Stomach (tissue), 19 donors: ENCODE data around the gene NAGK. TPM values are rescaled to one million over a fixed set of nuclear protein-coding genes. Genes with fewer than 3 reads are reported as not detected.
A peak's percentile ranks its signal among the peaks of the same experiment; 100 is the strongest.
"Not testable (repeated sequence)": the region's sequence is repeated elsewhere in the genome, so short reads cannot be mapped to it uniquely, and the experiment has no call there.

Source experiments
- DNase-seq, 2 donors: peaks; one replicate each; pipeline versions ENCODE4 v3.0.0 to v3.0.0-alpha.2; 2013 to 2019
- H3K27ac ChIP-seq, 5 donors: fragments of 200-600 bp in 4 of 5; sonication (generic) in 4 of 5; one replicate each; pipeline ENCODE4 v1.5.1; 2013 to 2019; ENCODE audit warnings: mild to moderate bottlenecking in 1 of 5, moderate library complexity in 1 of 5
- H3K27me3 ChIP-seq, 3 donors: fragments of 200-600 bp; sonication (generic); one replicate each; pipeline ENCODE4 v1.5.1; 2017 to 2019; ENCODE audit warnings: mixed run types in 1 of 3
- H3K36me3 ChIP-seq, 4 donors: fragments of 200-600 bp; sonication (generic); 1 replicate in 3 of 4; 2 replicates in 1 of 4; pipeline ENCODE4 v1.5.1; 2016 to 2019
- H3K4me1 ChIP-seq, 4 donors: fragments of 200-600 bp; sonication (generic); one replicate each; pipeline ENCODE4 v1.5.1; 2016 to 2019
- H3K4me3 ChIP-seq, 4 donors: fragments of 200-600 bp; sonication (generic) in 3 of 4; one replicate each; pipeline ENCODE4 v1.5.1; 2016 to 2019; ENCODE audit warnings: mild to moderate bottlenecking in 1 of 4
- H3K9me3 ChIP-seq, 4 donors: fragments of 200-600 bp; sonication (generic); one replicate each; pipeline ENCODE4 v1.5.1; 2016 to 2019
- CTCF ChIP-seq, 7 experiments: fragments of 450-650 bp in 4 of 7; fragments of 200-600 bp in 3 of 7; sonication (generic) in 3 of 7; IDR thresholded peaks; one replicate each; pipeline ENCODE4 v1.5.1; 2016 to 2019; ENCODE audit warnings: antibody characterized with exemption in 7 of 7, control low read depth in 2 of 7, mild to moderate bottlenecking in 1 of 7
- EP300 ChIP-seq: sonication (generic); formaldehyde crosslinking; IDR thresholded peaks from one replicate; pipeline ENCODE4 v1.6.1; 2017; ENCODE audit warnings: antibody characterized with exemption
- POLR2A ChIP-seq, 4 donors: fragments of 450-650 bp; IDR thresholded peaks; one replicate each; pipeline ENCODE4 v1.6.1; 2016; ENCODE audit warnings: antibody characterized with exemption in 4 of 4, control low read depth in 2 of 4, mild to moderate bottlenecking in 1 of 4, moderate library complexity in 1 of 4
- POLR2AphosphoS5 ChIP-seq, 3 donors: sonication (generic); formaldehyde crosslinking; IDR thresholded peaks; one replicate each; pipeline ENCODE4 v1.6.1; 2016; ENCODE audit warnings: antibody characterized with exemption in 3 of 3
- WGBS, 5 donors: extraction: QIAGEN DNeasy Blood & Tissue Kit in 3 of 5; methylation state at CpG; one replicate each; pipeline versions ENCODE4 v1.1.5 to v1.1.7; 2013 to 2018; 5-methylcytosine and 5-hydroxymethylcytosine counted together
- intact Hi-C: fragments of 100-400 bp; cut with DNase I; formaldehyde crosslinking; loops from one replicate; pipeline ENCODE4 v1.15.1; 2023; ENCODE audit warnings: low total_unique reads
- long read RNA-seq, 10 donors: transcript quantifications; one replicate each; lab custom pipeline, GENCODE V29; 2026
- polyA plus RNA-seq, 3 donors: library from polyadenylated mRNA; stranded (reverse); fragments of 200-250 nt; gene quantifications; one replicate each; pipeline ENCODE4 v1.2.3, GENCODE V29; 2013
- total RNA-seq, 5 donors: library from RNA; depleted of rRNA; stranded (reverse); fragments of >200 nt; gene quantifications; one replicate each; pipeline versions ENCODE4 v1.1.0 to v1.2.3, GENCODE V29; 2014 to 2016
- donor health status: healthy with polysubstance abuse.
- donor health status: Bipolar disorder and iron deficiency.
- donor health status: healthy.

Gene NAGK
- 100 to 1,000 TPM in 1 of 5 donors, 10 to 100 TPM in 4; 25.9 to 112 (median 62.4) TPM for total RNA-seq
- 100 to 1,000 TPM in 2 of 3 donors, 10 to 100 TPM in 1; 93.8 to 124 (median 117) TPM for polyA plus RNA-seq
- long read RNA-seq, donor 1, transcript NAGK-229 (10 exons, 1,801 nt), result major isoform, 10 of 22 reads
- long read RNA-seq, donor 1, partial matches to known transcripts, result 6 of 22 reads
- long read RNA-seq, donor 1, other reads (novel, unspliced or antisense), result 0 of 22 reads
- long read RNA-seq, donor 2, transcript NAGK-211 (4 exons, 441 nt), result minor isoform, 8 of 39 reads
- long read RNA-seq, donor 2, transcript NAGK-229 (10 exons, 1,801 nt), result major isoform, 14 of 39 reads
- long read RNA-seq, donor 2, partial matches to known transcripts, result 7 of 39 reads
- long read RNA-seq, donor 2, other reads (novel, unspliced or antisense), result 0 of 39 reads
- long read RNA-seq, donor 3, transcript NAGK-229 (10 exons, 1,801 nt), result minor isoform, 7 of 35 reads
- long read RNA-seq, donor 3, transcript NAGK-219 (3 exons, 2,483 nt), result major isoform, 9 of 35 reads
- long read RNA-seq, donor 3, transcript NAGK-211 (4 exons, 441 nt), result minor isoform, 7 of 35 reads
- long read RNA-seq, donor 3, partial matches to known transcripts, result 6 of 35 reads
- long read RNA-seq, donor 3, other reads (novel, unspliced or antisense), result 0 of 35 reads
- long read RNA-seq, donor 4, result 0 reads
- long read RNA-seq, donor 5, transcript NAGK-229 (10 exons, 1,801 nt), result major isoform, 10 of 17 reads
- long read RNA-seq, donor 5, partial matches to known transcripts, result 0 of 17 reads
- long read RNA-seq, donor 5, other reads (novel, unspliced or antisense), result 0 of 17 reads
- long read RNA-seq, donor 6, result 0 reads
- long read RNA-seq, donor 7, transcript NAGK-229 (10 exons, 1,801 nt), result major isoform, 12 of 24 reads
- long read RNA-seq, donor 7, transcript NAGK-222 (2 exons, 424 nt), result minor isoform, 5 of 24 reads
- long read RNA-seq, donor 7, partial matches to known transcripts, result 0 of 24 reads
- long read RNA-seq, donor 7, other reads (novel, unspliced or antisense), result 0 of 24 reads
- long read RNA-seq, donor 8, transcript NAGK-219 (3 exons, 2,483 nt), result minor isoform, 6 of 52 reads
- long read RNA-seq, donor 8, transcript NAGK-229 (10 exons, 1,801 nt), result minor isoform, 9 of 52 reads
- long read RNA-seq, donor 8, transcript NAGK-211 (4 exons, 441 nt), result minor isoform, 8 of 52 reads
- long read RNA-seq, donor 8, transcript NAGK-222 (2 exons, 424 nt), result major isoform, 15 of 52 reads
- long read RNA-seq, donor 8, partial matches to known transcripts, result 13 of 52 reads
- long read RNA-seq, donor 8, other reads (novel, unspliced or antisense), result 0 of 52 reads
- long read RNA-seq, donor 9, transcript NAGK-229 (10 exons, 1,801 nt), result major isoform, 7 of 15 reads
- long read RNA-seq, donor 9, partial matches to known transcripts, result 0 of 15 reads
- long read RNA-seq, donor 9, other reads (novel, unspliced or antisense), result 0 of 15 reads
- long read RNA-seq, donor 10, transcript NAGK-229 (10 exons, 1,801 nt), result minor isoform, 7 of 20 reads
- long read RNA-seq, donor 10, transcript NAGK-211 (4 exons, 441 nt), result major isoform, 8 of 20 reads
- long read RNA-seq, donor 10, partial matches to known transcripts, result 0 of 20 reads
- long read RNA-seq, donor 10, other reads (novel, unspliced or antisense), result 0 of 20 reads

- H3K4me1 ChIP-seq, result peaks cover 13 to 72% (median 59%) of the 10 kb centered on the region in 4 donors
- intact Hi-C loops, result no loop called here
- H3K27ac ChIP-seq, result peak within 1 kb of the TSS; percentile 95 to 99 (median 97)
- TF ChIP-seq POLR2A (IDR thresholded peaks at IDR 0.05) (peak in 3 of 4 donors; percentile 88 to 100 (median 100)), POLR2AphosphoS5 (IDR thresholded peaks at IDR 0.05) (peak; percentile 100), EP300 (no peak), CTCF (IDR thresholded peaks at IDR 0.05) (no peak)
- peak within 1 kb of the TSS; percentile 66 to 97 (median 78) for H3K4me3 ChIP-seq
- no peaks in the 10 kb centered on the region for H3K9me3 ChIP-seq
- no peaks in the 10 kb centered on the region for H3K27me3 ChIP-seq
- DNase-seq, result peak; percentile 97 to 99
- WGBS, 5 donors, result 0 to 1% (median 0%) methylated on average over 45 to 66 of the region's 66 CpGs
- peaks cover 10 to 22% (median 11%) of the 10 kb centered on the region in 4 donors for H3K36me3 ChIP-seq
Measured at GRCh38 chr2:71068218-71069035, at the start of gene NAGK. TSS of gene NAGK (plus strand) at chr2:71068648. CDS start at chr2:71068684, 36 bp downstream.

GRCh38 chr2:71019989-71020388 is 48.5 kb upstream of the NAGK start:
- H3K4me3 ChIP-seq, DNase-seq, H3K36me3 ChIP-seq, H3K27me3 ChIP-seq, intact Hi-C loops, H3K27ac ChIP-seq, H3K9me3 ChIP-seq: not testable (repeated sequence)
- H3K4me1 ChIP-seq, result peaks cover 0 to 13% (median 11%) of the 10 kb centered on the region in 4 donors
- 84 to 91% (median 88%) methylated on average over 6 of the region's 6 CpGs for WGBS, 5 donors

- DNase-seq, H3K27ac ChIP-seq, H3K9me3 ChIP-seq, intact Hi-C loops, H3K4me3 ChIP-seq, H3K27me3 ChIP-seq, H3K36me3 ChIP-seq: not testable (repeated sequence)
- WGBS, 5 donors, result 75 to 83% (median 78%) methylated on average over 14 of the region's 14 CpGs
- H3K4me1 ChIP-seq, result peaks cover 0 to 13% (median 11%) of the 10 kb centered on the region in 4 donors
Measured at GRCh38 chr2:71021394-71021793, 47.1 kb upstream of the NAGK start.

- H3K4me3 ChIP-seq, H3K9me3 ChIP-seq, H3K27me3 ChIP-seq, intact Hi-C loops, H3K36me3 ChIP-seq: not testable (repeated sequence)
- DNase-seq, result peak; percentile 72 to 87
- whole genome bisulfite sequencing, 5 donors, result 21 to 45% (median 36%) methylated on average over 15 of the region's 15 CpGs
- H3K27ac ChIP-seq, result peak overlapping the region in 4 of 5 donors; percentile 20 to 79 (median 45)
- peaks cover 0 to 13% (median 11%) of the 10 kb centered on the region in 4 donors for H3K4me1 ChIP-seq
- TF ChIP-seq POLR2AphosphoS5 (IDR thresholded peaks at IDR 0.05), result peak in 1 of 3 donors; percentile 46
- TF ChIP-seq CTCF (IDR thresholded peaks at IDR 0.05), result peak in 3 of 7 experiments; percentile 11 to 56 (median 29)
Measured at GRCh38 chr2:71023553-71024243, 44.8 kb upstream of the NAGK start.

GRCh38 chr2:71036296-71036695 is 32.2 kb upstream of the NAGK start:
- H3K36me3 ChIP-seq, intact Hi-C loops, DNase-seq, H3K4me1 ChIP-seq, H3K9me3 ChIP-seq, H3K27me3 ChIP-seq, H3K4me3 ChIP-seq, H3K27ac ChIP-seq: not testable (repeated sequence)
- WGBS, 5 donors, result 60 to 76% (median 64%) methylated on average over 8 of the region's 8 CpGs
